NOMO-1 treated with DMSO at 0.1 percent for 48 hours (cell line): ENCODE data around the gene GRAMD4.

Experiments
- DNase-seq: peaks from one replicate; lab custom pipeline; 2025; ENCODE audit not compliant: unreplicated experiment; lab: John Stamatoyannopoulos, UW

The GRAMD4 gene

DNA sequence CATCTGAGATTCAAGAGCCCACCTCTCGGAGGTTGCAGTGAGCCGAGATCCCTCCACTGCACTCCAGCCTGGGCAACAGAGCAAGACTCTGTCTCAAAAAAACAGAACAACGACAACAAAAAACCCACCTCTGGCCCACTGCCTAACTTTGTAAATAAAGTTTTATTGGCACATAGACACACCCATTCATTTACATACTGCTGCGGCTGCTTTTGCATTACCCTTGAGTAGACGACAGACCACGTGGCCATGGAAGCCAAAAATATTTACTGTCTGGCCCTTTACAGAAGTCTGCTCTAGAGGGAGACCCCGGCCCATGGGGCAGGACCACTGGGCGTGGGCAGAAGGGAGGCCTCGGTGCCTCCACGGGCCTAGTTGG is 47.0 kb downstream of the GRAMD4 start:
- DNase-seq: no peak

DNA sequence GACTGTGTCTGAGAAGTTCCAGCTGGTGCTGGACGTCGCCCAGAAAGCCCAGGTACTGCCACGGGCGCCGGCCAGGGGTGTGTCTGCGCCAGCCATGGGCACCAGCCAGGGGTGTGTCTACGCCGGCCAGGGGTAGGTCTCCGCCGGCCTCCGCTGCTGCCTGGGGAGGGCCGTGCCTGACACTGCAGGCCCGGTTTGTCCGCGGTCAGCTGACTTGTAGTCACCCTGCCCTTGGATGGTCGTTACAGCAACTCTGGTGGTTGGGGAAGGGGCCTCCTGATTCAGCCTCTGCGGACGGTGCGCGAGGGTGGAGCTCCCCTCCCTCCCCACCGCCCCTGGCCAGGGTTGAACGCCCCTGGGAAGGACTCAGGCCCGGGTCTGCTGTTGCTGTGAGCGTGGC is 47.9 kb downstream of the GRAMD4 start:
- DNase-seq: no peak

DNA sequence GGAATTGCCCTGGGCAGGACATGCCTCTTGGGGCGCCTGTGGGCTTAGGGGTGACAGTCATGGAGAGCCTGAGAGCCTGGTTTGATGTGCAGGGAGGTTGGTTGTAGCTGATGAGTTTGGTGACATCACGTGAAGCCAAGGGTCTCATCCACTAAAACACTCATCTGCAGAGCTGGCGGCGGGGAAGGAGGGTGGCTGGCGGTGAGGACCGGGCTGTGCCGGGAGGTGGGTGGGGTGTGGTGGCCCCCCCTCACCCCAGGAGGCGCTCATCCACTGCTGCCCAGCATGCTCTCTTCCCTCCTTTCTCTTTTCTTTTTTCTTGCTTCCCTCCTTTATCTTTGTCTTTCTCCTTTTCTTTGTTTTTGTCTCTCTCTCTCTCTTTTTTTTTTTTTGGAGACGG is 49.0 kb downstream of the GRAMD4 start:
- no peak for DNase-seq

DNA sequence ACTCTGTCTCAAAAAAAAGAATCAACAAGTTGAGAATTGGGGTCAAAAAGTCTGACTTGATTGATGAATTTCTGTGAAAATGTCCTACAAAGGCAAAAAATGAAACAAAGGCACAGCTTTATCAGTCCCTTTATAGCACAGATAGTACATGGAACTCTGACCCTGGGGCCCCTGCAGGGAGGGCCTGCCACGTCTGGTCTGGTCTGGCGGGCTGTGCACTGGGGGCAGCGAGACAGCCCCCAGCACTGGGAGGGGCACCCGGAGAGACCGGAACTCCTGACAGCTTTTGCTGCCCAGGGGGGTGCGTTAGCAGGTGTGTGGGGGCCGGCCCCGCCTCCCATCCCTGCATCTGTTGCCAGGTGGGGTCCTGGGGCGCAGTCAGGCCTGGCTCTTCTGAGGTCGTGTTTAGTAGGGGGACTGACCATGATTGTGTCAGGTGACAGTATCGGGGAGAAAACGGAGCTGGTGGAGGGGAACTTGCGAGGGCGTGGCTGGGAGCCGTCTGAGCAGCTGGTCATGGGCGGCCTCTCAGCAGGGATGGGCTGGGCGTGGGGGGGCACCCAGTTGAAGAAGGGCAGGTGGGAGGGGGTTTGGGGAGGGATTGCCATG is 51.7 kb downstream of the GRAMD4 start:
- no peak for DNase-seq

DNA sequence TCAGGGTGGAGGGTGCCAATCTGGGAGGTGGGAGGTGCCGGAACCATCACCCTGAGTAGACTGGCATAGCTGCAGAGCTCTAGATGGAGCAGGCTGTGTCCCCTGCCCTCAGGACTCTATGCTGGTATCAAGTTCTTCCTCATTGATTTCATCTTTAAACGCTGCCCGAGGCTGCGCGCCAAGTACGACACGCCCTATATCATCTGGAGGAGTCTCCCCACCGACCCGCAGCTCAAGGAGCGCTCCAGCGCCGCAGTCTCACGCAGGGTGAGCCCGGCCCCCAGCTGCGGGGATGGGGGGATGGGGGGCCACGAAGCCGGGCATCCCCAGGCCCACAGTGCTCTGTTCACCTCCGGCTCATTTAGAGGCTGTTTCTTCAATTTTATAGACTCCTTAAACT is 52.5 kb downstream of the GRAMD4 start:
- no peak for DNase-seq

DNA sequence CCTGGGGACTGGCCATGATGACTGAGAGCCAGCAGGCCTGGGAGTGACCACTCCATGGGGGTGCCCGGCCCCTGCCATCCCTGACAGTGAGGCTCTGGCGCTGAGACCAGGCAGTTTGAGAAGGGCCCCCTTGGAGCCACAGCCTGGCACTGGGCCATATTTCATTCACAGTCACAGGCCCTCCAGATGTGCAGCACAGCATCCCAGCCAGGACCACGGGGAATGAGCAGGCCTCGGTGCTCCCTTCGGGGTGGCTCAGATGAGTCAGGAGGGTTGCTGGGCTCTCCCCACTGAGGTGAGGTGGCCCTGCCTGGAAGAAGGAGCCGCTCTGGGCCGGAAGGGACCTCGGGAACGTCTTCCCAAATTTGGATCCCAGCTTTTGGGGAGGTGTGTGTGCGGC is 53.0 kb downstream of the GRAMD4 start:
- DNase-seq: no peak

DNA sequence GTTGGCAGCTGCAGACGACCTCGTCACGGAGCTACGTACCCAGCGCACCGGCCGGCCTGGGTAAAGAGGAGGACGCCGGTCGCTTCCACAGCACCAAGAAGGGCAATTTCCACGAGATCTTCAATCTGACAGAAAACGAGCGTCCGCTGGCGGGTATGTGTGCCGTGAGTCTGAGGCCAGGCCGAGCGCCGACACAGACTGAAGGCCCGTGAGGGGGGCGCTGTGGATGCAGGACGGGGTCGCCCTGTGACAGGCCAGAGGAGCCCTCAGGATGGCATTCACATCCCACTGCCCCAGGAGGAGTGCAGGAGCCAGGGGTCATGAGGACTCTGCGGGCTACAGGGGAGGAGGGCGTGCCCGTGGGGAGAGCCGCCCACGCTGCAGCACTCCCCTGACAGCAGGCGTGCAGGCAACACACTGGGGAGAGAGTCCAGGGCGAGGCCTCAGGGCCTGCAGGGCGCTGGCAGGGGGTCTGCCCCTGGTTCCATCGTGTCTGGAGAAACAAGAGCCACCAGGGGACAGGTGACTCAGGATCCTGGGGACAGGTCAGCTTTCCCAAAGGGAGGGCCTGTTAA is 53.6 kb downstream of the GRAMD4 start:
- DNase-seq: no peak

DNA sequence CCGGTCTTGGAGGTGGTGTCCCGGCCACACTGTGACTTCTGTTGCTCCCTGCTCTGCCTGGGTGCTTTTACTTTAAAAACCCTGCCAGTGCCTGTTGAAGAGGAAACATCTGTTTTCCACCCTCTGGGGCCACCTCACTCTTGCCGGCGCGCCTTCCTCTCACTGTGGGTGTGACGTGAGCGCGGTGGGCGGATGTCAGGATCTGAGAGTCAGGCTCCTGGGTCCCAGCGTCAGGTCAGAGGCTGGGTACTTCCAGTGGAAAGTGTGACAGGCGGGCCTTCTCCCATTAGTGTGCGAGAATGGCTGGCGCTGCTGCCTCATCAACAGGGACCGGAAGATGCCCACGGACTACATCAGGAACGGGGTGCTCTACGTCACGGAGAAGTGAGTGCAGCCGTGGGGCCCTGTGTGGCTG is 54.2 kb downstream of the GRAMD4 start:
- no peak for DNase-seq

DNA sequence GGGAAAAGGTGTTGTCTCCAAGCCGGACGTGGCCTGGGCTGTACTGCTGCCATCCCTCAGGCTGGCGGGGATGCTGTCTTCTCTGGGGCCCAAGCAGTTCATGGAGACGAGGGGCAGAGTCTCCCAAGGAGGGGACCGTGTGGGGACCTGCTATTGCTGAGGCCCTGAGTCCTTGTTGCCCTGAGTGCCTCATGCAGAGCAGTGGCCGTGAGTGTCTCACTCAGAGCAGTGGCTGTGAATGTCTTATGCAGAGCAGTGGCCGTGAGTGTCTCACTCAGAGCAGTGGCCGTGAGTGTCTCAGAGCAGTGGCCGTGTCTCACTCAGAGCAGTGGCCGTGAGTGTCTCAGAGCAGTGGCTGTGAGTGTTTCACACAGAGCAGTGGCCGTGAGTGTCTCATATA is 54.7 kb downstream of the GRAMD4 start:
- DNase-seq: no peak

DNA sequence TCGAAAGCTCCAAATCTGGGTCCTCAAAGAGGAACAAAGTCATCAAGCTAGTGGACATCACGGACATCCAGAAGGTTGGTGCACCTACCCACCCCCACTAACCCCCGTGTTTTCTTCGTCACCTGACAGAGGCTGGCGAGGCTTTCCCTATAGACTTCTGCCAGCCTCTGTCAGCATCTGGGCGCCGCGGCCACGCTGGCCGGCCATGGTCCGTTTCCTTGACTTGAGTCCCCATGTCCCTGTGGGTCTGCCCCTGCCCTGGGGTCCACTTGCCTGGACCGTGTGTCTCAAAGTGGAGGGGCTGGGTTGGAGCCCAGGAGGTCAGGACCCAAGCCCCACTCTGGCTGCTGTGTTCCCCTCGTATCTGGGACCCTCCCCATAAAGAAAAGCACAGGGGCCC is 55.3 kb downstream of the GRAMD4 start:
- DNase-seq: no peak

DNA sequence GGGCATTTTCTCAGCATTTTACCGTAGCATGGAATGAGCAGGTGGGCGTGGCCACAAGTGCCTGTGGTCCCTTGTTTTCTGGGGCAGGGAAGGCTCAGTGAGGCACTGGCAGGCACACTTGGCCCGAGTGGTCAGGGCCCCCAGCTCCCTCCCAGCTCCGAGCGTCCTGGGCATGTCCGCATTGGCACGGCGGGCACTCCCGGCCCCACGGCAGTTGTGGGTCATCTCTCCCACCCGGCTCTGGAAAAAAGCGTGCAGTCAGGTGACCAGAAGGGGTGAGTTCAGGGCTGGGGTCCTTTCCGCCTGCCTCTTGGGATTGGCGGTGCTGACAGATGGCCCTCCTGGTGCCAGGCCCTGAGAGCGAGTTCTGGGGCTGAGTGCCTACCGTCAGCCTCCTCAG is 55.8 kb downstream of the GRAMD4 start:
- no peak for DNase-seq

DNA sequence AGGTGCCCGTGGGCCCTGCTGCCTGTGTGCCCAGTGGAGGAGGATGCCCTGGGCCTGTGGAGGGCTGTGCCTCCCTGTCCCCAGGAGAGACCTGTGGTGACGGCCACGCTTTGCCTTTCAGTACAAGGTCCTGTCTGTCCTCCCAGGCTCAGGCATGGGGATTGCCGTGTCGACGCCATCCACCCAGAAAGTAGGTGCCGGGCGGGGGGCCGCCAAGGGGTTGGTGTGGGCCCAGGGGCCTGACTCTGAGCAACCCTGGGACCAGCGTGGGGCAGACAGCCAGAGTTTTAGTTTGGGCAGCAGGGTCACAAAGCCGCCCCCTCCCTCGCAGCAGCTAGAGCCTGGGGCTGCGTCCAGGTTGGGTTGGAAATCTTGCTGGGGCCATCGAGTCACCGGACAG is 56.3 kb downstream of the GRAMD4 start:
- no peak for DNase-seq

DNA sequence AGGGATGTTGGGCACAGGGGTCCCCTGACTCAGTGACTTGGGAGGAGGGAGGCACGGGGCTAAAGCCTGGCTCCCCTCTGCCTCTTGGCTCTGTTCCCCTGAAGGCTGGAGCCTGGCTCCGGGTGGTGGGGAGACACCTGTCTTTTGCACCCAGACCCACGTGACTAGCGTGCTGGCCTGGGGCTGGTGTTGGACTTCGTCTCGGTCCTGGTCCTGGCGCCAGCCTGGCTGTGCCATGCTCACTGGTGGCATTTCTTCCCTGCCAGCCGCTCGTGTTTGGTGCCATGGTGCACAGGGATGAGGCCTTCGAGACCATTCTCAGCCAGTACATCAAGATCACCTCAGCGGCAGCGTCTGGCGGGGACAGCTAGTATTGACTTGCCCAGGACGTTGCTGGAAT is 56.7 kb downstream of the GRAMD4 start:
- no peak for DNase-seq

DNA sequence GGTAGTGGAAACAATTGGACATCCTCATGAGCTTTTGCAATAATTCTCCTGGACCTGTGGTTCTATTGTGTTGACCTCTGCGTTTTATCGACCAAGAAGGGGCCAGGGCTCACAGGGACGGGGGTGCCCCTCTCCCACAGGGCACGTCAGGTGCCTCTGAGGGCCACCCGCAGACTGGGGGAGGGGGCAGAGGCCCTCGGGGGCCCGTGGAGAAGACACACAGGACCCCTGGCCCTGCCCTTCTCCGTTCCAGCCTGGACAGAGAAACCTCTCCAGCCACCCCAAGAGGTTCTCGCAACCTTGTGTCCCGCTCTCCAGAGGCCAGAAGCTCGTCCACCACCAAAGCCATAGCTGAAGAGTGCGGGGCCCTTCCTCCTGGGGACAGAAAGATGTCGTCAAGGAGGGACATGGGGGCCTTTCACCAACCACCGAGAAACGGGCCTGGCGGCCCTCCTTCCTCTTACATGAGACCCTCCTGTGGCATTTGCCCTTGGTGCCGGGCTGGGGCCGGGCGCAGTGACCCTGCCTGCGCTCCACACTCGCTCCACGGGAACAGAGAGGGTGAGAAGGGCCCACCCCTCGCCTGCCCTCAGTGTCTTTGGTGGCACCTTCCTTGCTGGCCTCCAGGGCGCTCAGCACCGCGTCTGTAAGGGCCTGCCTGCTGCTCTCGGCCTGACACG is 57.3 kb downstream of the GRAMD4 start:
- no peak for DNase-seq

DNA sequence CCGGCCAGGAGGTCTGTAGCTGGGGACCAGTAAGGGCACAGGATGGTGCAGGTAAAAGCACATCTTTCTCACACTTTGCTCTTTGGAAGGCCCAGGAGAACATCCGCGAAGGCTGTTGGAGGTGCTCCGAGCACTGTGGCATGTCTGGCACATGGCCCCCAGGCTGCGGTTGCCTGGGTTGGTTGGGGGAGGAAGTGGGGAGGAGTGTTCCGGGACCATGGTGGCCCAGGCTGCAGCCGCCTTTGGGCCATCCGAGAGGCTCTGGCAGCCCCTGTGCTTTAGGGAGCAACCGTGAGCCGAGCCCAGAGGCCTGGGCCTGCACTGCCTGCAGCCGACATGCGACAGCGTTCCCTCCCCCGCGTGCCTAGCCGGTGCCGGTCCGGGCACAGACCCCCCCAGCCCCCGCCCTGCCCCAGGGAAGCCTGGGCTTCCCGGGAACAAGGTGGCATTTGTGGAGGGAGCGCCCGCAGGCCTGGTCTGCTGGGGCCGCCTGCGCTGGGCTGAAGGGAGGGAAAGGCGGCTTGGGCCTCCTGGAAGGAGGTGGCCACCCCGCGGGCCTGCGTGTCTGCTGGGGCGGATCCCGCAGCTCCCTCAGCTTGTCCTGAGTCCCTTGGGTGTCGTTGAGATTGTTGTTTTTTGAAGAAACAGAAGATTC is 57.9 kb downstream of the GRAMD4 start:
- DNase-seq: no peak

DNA sequence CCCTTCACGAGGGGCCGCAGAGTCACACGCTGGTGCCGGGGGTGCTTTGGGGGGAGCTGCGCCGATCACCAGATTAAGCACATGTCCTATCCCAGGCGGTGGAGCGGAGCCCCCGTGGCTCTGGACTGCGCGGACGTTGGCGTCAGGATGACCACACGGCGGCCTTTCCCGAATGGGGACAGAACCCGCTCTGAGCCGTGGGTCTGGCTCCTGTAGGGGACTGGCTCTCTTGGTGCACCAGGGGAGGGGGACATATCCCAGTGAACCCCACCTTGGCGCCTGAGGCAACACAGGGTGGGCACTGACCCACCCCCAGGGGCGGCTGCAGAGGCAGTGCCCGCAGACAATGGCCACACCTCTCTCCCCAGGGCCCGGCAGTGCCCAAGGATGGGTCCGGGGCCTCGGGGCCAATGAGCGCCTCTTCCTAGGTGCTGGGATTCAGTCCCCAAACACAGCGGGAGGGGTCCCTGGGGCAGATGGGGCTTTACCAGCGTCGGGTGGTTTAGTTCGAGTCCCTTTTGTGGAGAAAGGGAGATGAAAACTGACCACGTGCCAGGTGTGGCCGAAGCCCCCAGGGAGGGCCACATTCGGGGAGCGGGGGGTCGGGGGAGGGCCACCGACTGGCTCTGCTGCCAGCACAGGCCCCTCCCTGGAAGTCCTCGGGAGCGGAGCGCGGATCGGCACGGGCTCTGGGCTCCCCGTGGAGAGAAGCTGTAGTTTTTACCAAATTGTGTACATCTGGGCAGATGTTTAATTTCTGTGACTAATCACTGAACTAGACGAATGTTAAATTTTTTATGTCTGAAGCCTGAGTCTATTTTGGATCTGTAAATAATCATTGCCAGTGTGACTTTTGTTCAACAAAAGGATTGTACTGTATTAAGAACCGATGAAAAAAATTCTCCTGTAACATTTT is 58.9 kb downstream of the GRAMD4 start:
- no peak for DNase-seq

DNA sequence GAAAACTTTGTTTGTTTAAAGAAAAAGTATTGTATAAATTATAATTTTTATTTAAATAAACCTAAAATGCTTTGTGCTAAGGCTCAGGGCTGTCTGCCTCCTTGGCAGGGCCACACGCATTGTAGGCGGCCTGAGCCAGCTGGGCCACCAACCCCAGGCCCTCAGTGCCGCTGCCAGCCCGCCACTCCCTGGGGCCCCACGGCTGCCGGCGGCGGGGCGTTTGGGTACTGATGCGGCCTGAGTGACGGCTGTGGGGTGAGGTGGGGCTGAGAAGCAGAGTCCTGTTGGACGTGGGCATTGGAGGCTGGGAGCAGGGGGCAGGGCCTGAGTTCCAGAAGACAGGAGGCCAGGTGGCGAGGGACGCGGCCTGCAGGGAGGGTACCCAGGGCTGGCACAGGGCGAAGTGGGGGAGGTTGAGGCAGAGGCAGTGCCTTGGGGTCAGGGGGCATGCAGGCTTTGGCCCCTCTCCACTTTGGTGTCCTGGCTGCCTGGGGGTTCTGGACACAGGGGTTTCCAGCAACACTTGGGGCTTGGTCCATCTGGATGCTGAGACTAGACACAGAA is 59.6 kb downstream of the GRAMD4 start:
- no peak for DNase-seq

DNA sequence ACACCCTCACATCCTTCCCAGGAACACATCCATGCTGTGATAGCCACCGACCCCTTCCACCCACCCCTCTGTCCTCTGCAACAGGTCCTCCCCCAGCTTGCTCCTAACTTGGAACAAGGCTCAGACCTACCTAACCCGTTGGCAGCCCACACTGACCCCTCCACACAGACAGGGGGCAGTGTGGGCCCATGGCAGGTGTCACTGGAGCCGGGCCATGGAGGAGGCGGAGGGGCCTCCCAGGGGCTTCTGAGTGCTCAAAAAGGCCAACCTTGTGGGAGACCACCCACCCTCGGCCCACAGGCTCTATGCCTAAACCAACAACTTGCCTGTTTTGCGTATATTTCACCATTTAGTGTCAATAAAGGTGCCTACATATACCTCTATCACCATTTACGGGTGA is 60.8 kb downstream of the GRAMD4 start:
- no peak for DNase-seq

DNA sequence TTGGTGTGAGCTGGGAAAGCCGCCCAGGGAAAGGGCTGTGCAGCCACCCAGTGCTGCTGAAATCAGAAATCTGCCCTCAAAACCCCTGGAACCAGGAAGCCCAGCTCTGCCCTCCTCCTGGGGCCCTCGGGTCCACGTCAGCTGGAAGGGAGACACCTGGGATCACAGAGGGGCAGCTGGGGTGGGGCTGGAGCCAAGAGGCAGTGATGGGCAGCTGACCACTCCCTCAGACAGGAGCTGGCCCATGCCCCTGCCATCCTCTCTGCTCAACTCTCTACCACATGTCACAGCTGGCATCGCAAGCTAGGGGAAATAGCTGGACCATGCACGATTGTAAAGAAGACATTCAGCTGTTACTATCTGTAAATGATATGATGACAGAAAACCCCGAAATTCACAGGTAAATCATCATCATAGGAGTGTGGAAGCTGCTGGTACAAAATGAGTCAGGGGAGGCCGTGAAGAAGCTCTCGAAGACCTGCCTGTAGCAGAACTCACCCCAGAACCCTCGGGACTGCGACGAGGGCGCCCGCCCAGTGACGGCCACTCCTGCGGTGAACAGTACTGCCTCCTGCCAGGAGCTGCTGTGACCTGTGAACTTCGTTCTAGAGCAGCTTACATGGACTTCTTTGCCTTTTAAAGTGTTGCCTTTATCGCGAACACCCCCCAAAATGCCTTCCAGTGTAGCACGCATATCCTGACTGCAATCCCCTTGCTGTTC is 62.0 kb downstream of the GRAMD4 start:
- DNase-seq: no peak

DNA sequence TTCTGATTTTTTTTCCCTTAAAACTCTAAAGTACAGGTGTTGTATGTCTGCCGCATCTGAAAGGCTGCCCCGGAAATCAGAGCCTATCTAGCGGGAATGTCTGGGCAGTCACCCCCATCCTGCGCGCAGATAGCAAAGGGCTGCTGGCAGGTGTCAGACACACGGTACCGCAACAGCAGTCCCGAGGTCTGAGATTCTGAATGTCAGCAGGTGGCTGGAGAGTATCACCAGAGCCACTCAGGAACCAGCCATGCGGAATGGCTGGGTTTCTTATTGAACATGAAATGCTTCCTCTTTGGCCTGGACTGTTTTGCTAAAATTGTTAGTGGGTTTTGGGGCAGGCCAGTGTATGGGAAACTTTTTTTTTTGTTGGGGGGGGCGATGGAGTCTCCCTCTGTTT is 64.5 kb downstream of the GRAMD4 start:
- peak; percentile 47 for DNase-seq
